HEK293 (cell line): ENCODE results near the gene HP.
A peak's percentile ranks its signal among the peaks of the same experiment; 100 is the strongest.

Experiments used
- CTCF ChIA-PET: fragments of 350-600 bp; formaldehyde crosslinking; extraction: SDS; loops from one replicate; lab custom pipeline; 2021; ENCODE audit warnings: antibody characterized with exemption; lab: Yijun Ruan, JAX
- POLR2A ChIA-PET: fragments of 300-600 bp; formaldehyde crosslinking; extraction: SDS; loops from one replicate; lab custom pipeline; 2020; ENCODE audit warnings: antibody characterized with exemption, inconsistent platforms; lab: Yijun Ruan, JAX
- H3K27ac ChIP-seq: fragments of 200-500 bp; sonication (Bioruptor generic); 2 replicates; pipeline ENCODE4 v1.5.1; 2014; ENCODE audit warnings: low read depth, low read length, control low read depth, inconsistent platforms; ENCODE audit errors: extremely low read depth
- H3K36me3 ChIP-seq, 2 experiments: fragments of 200-500 bp in 1 of 2; sonication (Bioruptor generic) in 1 of 2; 1 replicate in 1 of 2; 2 replicates in 1 of 2; pipeline ENCODE4 v1.5.1; 2014 to 2017; ENCODE audit warnings: inconsistent platforms in 2 of 2, low read length in 2 of 2; ENCODE audit not compliant: control insufficient read depth in 2 of 2, insufficient read depth in 1 of 2
- H3K4me1 ChIP-seq: fragments of 200-500 bp; sonication (Bioruptor generic); 2 replicates; pipeline ENCODE4 v1.5.1; 2014; ENCODE audit warnings: mild to moderate bottlenecking, low read length, inconsistent platforms; ENCODE audit not compliant: control insufficient read depth, insufficient read depth
- H3K4me3 ChIP-seq: 2 replicates; pipeline ENCODE4 v1.5.1; 2011; ENCODE audit warnings: low read depth, mild to moderate bottlenecking, control low read depth, low read length, moderate library complexity
- H3K9me3 ChIP-seq: fragments of 200-500 bp; sonication (Bioruptor generic); 2 replicates; pipeline ENCODE4 v1.5.1; 2014; ENCODE audit warnings: low read depth, low read length, inconsistent platforms; ENCODE audit not compliant: control insufficient read depth, insufficient read depth
- BCL11A ChIP-seq: fragments of 450-650 bp; formaldehyde crosslinking; IDR thresholded peaks from 2 replicates; pipeline ENCODE4 v1.5.1; 2016; ENCODE audit warnings: low read depth, missing biosample characterization, missing genetic modification characterization
- REPIN1 ChIP-seq: fragments of 450-650 bp; formaldehyde crosslinking; IDR thresholded peaks from 2 replicates; pipeline ENCODE4 v1.5.1; 2017; ENCODE audit warnings: missing biosample characterization, missing genetic modification characterization, low read depth
- SCRT1 ChIP-seq: fragments of 450-650 bp; formaldehyde crosslinking; IDR thresholded peaks from 2 replicates; pipeline ENCODE4 v1.5.1; 2016; ENCODE audit warnings: missing biosample characterization, missing genetic modification characterization, borderline replicate concordance
- SP3 ChIP-seq: fragments of 450-650 bp; formaldehyde crosslinking; IDR thresholded peaks from 2 replicates; pipeline ENCODE4 v1.5.1; 2016; ENCODE audit warnings: missing biosample characterization, missing genetic modification characterization
- YY2 ChIP-seq: fragments of 450-650 bp; formaldehyde crosslinking; IDR thresholded peaks from 2 replicates; pipeline ENCODE4 v1.5.1; 2016; ENCODE audit warnings: missing biosample characterization, missing genetic modification characterization
- ZFP69B ChIP-seq: fragments of 450-650 bp; formaldehyde crosslinking; IDR thresholded peaks from 2 replicates; pipeline ENCODE4 v1.5.1; 2016; ENCODE audit warnings: missing biosample characterization, missing genetic modification characterization
- ZNF112 ChIP-seq: fragments of 450-650 bp; formaldehyde crosslinking; IDR thresholded peaks from 2 replicates; pipeline ENCODE4 v1.5.0; 2017; ENCODE audit warnings: missing biosample characterization, missing genetic modification characterization
- ZNF184 ChIP-seq: fragments of 450-650 bp; IDR thresholded peaks from 2 replicates; pipeline ENCODE4 v1.5.1; 2018; ENCODE audit warnings: missing biosample characterization, mild to moderate bottlenecking, missing genetic modification characterization
- ZNF248 ChIP-seq: fragments of 450-650 bp; formaldehyde crosslinking; IDR thresholded peaks from 2 replicates; pipeline ENCODE4 v1.5.1; 2017; ENCODE audit warnings: missing biosample characterization, missing genetic modification characterization
- ZNF266 ChIP-seq: fragments of 450-650 bp; formaldehyde crosslinking; IDR thresholded peaks from 2 replicates; pipeline ENCODE4 v1.5.1; 2016; ENCODE audit warnings: missing biosample characterization, missing genetic modification characterization, low read depth
- ZNF335 ChIP-seq: fragments of 450-650 bp; formaldehyde crosslinking; conservative IDR thresholded peaks from 2 replicates; pipeline ENCODE4 v1.5.1; 2016; ENCODE audit warnings: missing biosample characterization, missing genetic modification characterization
- ZNF341 ChIP-seq: fragments of 450-650 bp; formaldehyde crosslinking; IDR thresholded peaks from 2 replicates; pipeline ENCODE4; 2016; ENCODE audit warnings: low read depth, missing biosample characterization, missing genetic modification characterization
- ZNF473 ChIP-seq: fragments of 450-650 bp; formaldehyde crosslinking; IDR thresholded peaks from 2 replicates; pipeline ENCODE4 v1.5.1; 2017; ENCODE audit warnings: missing biosample characterization, missing genetic modification characterization
- ZNF654 ChIP-seq: fragments of 450-650 bp; formaldehyde crosslinking; IDR thresholded peaks from 2 replicates; pipeline ENCODE4 v1.5.1; 2016; ENCODE audit warnings: low read depth, missing biosample characterization, missing genetic modification characterization
- ZNF658 ChIP-seq: fragments of 450-650 bp; formaldehyde crosslinking; IDR thresholded peaks from 2 replicates; pipeline ENCODE4; 2016; ENCODE audit warnings: missing biosample characterization, missing genetic modification characterization
- ZNF660 ChIP-seq: fragments of 450-650 bp; IDR thresholded peaks from 2 replicates; pipeline ENCODE4 v1.5.1; 2018; ENCODE audit warnings: missing biosample characterization, mild to moderate bottlenecking, missing genetic modification characterization
- ZSCAN16 ChIP-seq: fragments of 450-650 bp; formaldehyde crosslinking; IDR thresholded peaks from 2 replicates; pipeline ENCODE4 v1.5.1; 2016; ENCODE audit warnings: missing biosample characterization, missing genetic modification characterization
- TF ChIP-seq, protein P1 (sequence below): fragments of 450-650 bp; formaldehyde crosslinking; IDR thresholded peaks from 2 replicates; pipeline ENCODE4 v1.5.1; 2016; ENCODE audit warnings: missing biosample characterization, missing genetic modification characterization, low read depth
- TF ChIP-seq, protein P2 (sequence below): fragments of 450-650 bp; formaldehyde crosslinking; IDR thresholded peaks from 2 replicates; pipeline ENCODE4 v1.5.1; 2017; ENCODE audit warnings: missing biosample characterization, missing genetic modification characterization
- TF ChIP-seq, protein P3 (sequence below): fragments of 450-650 bp; formaldehyde crosslinking; optimal IDR thresholded peaks from 2 replicates; pipeline ENCODE3; 2016; ENCODE audit warnings: missing biosample characterization, mild to moderate bottlenecking, missing genetic modification characterization
- TF ChIP-seq, protein P4 (sequence below): fragments of 450-650 bp; formaldehyde crosslinking; IDR thresholded peaks from 2 replicates; pipeline ENCODE4 v1.5.1; 2016; ENCODE audit warnings: missing biosample characterization, missing genetic modification characterization

HP gene

DNA sequence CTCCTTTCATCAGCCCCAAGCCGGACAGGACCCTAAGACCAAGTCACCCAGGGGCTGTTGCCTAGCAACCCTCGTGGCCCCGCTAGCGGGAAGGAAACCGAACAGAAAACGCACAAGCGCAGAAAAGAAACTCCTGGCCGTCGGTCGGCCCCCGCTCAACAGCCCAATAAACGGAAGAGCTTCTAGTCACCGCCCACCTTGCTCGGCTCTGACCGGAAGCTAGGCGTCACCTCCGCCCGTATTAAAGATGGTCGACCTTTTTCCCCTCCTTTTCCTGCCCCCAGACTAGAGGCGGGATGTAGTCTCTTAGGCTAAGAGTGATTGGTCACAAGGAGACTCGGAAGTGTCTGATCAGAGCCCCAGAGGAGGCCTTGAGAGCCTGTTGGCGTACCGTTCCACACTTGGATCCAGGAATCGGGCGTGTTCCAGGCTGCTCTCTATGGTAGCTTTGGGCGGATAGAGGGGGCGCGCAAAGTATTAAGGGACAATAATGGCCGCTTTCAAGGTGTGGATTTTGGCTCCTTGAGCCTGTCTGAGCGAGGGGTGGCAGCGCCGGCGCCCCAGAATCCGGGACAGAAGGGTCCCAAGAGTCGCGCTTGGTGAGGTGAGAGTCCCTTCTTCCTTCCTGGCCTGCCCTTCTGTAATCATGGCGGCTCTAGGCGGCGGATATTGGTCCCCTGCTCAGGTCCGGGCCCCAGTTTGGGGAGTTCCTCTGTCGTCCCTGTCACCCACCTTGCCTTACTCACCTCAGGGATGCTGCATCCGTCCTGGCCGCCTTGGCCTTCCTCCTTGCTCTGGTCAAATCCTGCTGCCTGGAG, 39.4 kb downstream of the HP start, which contains the start of the genes DHX38 and TXNL4B (continued):
- TF ChIP-seq, protein P1, sequence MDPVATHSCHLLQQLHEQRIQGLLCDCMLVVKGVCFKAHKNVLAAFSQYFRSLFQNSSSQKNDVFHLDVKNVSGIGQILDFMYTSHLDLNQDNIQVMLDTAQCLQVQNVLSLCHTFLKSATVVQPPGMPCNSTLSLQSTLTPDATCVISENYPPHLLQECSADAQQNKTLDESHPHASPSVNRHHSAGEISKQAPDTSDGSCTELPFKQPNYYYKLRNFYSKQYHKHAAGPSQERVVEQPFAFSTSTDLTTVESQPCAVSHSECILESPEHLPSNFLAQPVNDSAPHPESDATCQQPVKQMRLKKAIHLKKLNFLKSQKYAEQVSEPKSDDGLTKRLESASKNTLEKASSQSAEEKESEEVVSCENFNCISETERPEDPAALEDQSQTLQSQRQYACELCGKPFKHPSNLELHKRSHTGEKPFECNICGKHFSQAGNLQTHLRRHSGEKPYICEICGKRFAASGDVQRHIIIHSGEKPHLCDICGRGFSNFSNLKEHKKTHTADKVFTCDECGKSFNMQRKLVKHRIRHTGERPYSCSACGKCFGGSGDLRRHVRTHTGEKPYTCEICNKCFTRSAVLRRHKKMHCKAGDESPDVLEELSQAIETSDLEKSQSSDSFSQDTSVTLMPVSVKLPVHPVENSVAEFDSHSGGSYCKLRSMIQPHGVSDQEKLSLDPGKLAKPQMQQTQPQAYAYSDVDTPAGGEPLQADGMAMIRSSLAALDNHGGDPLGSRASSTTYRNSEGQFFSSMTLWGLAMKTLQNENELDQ (tag by site-specific recombination) = no peak
- TF ChIP-seq, protein P2, sequence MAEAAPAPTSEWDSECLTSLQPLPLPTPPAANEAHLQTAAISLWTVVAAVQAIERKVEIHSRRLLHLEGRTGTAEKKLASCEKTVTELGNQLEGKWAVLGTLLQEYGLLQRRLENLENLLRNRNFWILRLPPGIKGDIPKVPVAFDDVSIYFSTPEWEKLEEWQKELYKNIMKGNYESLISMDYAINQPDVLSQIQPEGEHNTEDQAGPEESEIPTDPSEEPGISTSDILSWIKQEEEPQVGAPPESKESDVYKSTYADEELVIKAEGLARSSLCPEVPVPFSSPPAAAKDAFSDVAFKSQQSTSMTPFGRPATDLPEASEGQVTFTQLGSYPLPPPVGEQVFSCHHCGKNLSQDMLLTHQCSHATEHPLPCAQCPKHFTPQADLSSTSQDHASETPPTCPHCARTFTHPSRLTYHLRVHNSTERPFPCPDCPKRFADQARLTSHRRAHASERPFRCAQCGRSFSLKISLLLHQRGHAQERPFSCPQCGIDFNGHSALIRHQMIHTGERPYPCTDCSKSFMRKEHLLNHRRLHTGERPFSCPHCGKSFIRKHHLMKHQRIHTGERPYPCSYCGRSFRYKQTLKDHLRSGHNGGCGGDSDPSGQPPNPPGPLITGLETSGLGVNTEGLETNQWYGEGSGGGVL (tag by site-specific recombination) = no peak
- no peak for TF ChIP-seq REPIN1 (tag by site-specific recombination)
- TF ChIP-seq ZNF248 = no peak
- TF ChIP-seq YY2 (tag by site-specific recombination) = peak; percentile 89
- TF ChIP-seq ZNF184 (tag by site-specific recombination) = no peak
- no peak for TF ChIP-seq ZNF658
- no peak for TF ChIP-seq BCL11A (tag by site-specific recombination)
- TF ChIP-seq ZNF335 = no peak; the same call in 1 of the 2 replicates

DNA sequence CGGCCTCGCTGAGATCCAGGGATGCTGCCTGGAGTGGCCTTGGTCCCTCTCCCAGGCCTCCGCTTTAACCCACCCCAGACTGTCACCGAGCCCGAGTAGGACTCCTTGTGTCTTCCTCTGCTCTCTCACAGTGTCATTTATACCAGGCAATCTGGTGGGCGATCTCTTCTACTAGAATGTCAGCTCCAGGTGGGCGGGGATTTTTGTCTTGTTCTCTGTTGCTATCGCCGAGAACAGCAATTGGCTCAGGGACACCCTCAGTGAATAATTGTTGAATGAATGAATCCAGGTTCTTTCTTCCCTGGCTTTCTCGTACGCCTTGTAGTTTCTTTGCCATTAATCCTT, 39.9 kb downstream of the HP start:
- Histone ChIP-seq H3K36me3 (peaks cover 0 to 56% of the 10 kb centered on the region in 2 experiments; a peak in 2 of 3 replicates), H3K4me1 (peaks cover 4% of the 10 kb centered on the region; the same call in 1 of the 2 replicates), H3K27ac (peak overlapping the region; percentile 40; the same call in 1 of the 2 replicates), H3K4me3 (peak overlapping the region; percentile 72), H3K9me3 (no peaks in the 10 kb centered on the region)
- POLR2A ChIA-PET = interaction anchor here (1.2 to 1.4 kb wide), 3 partner anchors 11 to 960 kb away, joined by 4 to 7 read pairs (median 5); no protein-coding TSS in a partner anchor
- TF ChIP-seq ZFP69B (no peak), ZNF335 (peak; percentile 97; the same call in 1 of the 2 replicates)
- CTCF ChIA-PET = interaction anchor here (0.6 to 2.3 kb wide), 8 partner anchors 11 to 856 kb away, joined by 3 to 5 read pairs (median 3); no protein-coding TSS in a partner anchor

DNA sequence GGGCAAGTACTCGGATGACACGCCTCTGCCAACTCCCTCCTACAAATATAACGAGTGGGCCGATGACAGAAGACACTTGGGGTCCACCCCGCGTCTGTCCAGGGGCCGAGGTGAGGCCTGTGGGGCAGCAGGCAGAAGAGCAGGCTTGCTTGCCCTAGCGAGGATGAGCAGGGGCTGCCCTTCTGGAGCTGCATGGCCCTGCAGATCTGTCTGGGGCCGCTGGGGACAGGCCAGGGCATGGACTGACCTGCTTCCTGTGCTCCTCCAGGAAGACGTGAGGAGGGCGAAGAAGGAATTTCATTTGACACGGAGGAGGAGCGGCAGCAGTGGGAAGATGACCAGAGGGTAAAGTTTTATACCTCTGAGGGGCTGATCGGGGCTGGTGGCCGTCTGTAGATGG, 44.6 kb downstream of the HP start:
- Histone ChIP-seq H3K9me3 (no peaks in the 10 kb centered on the region), H3K4me3 (no peak overlapping the region), H3K4me1 (peaks cover 4% of the 10 kb centered on the region; the same call in 1 of the 2 replicates), H3K36me3 (peaks cover 12 to 82% of the 10 kb centered on the region in 2 experiments), H3K27ac (no peak overlapping the region)
- POLR2A ChIA-PET = no interaction called here
- CTCF ChIA-PET = interaction anchor here (0.6 to 1.3 kb wide), 3 partner anchors 30 to 831 kb away, joined by 3 to 6 read pairs (median 5); no protein-coding TSS in a partner anchor
- TF ChIP-seq ZNF184 (tag by site-specific recombination) (no peak), ZSCAN16 (tag by site-specific recombination) (no peak), ZNF266 (no peak), ZNF473 (tag by site-specific recombination) (no peak), SP3 (tag by site-specific recombination) (no peak), SCRT1 (no peak), ZNF341 (tag by site-specific recombination) (no peak), ZNF112 (tag by site-specific recombination) (no peak), ZNF654 (tag by site-specific recombination) (no peak), ZNF660 (tag by site-specific recombination) (no peak), ZFP69B (no peak)
- TF ChIP-seq, protein P3, sequence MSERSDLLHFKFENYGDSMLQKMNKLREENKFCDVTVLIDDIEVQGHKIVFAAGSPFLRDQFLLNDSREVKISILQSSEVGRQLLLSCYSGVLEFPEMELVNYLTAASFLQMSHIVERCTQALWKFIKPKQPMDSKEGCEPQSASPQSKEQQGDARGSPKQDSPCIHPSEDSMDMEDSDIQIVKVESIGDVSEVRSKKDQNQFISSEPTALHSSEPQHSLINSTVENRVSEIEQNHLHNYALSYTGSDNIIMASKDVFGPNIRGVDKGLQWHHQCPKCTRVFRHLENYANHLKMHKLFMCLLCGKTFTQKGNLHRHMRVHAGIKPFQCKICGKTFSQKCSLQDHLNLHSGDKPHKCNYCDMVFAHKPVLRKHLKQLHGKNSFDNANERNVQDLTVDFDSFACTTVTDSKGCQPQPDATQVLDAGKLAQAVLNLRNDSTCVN (tag by site-specific recombination) = no peak
- TF ChIP-seq, protein P4, sequence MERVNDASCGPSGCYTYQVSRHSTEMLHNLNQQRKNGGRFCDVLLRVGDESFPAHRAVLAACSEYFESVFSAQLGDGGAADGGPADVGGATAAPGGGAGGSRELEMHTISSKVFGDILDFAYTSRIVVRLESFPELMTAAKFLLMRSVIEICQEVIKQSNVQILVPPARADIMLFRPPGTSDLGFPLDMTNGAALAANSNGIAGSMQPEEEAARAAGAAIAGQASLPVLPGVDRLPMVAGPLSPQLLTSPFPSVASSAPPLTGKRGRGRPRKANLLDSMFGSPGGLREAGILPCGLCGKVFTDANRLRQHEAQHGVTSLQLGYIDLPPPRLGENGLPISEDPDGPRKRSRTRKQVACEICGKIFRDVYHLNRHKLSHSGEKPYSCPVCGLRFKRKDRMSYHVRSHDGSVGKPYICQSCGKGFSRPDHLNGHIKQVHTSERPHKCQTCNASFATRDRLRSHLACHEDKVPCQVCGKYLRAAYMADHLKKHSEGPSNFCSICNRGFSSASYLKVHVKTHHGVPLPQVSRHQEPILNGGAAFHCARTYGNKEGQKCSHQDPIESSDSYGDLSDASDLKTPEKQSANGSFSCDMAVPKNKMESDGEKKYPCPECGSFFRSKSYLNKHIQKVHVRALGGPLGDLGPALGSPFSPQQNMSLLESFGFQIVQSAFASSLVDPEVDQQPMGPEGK (tag by site-specific recombination) = no peak
